HG03039 (cell line): ENCODE measurements around the gene UBA6.
"Not testable (repeated sequence)": the region's sequence is repeated elsewhere in the genome, so short reads cannot be mapped to it uniquely, and the experiment has no call there.

Experiments
- ATAC-seq: cut with Tn5 transposase; IDR thresholded peaks from one replicate; pipeline ENCODE4 v1.9.1; 2021; ENCODE audit warnings: mild to moderate bottlenecking, moderate library complexity; ENCODE audit not compliant: unreplicated experiment

The UBA6 gene

DNA sequence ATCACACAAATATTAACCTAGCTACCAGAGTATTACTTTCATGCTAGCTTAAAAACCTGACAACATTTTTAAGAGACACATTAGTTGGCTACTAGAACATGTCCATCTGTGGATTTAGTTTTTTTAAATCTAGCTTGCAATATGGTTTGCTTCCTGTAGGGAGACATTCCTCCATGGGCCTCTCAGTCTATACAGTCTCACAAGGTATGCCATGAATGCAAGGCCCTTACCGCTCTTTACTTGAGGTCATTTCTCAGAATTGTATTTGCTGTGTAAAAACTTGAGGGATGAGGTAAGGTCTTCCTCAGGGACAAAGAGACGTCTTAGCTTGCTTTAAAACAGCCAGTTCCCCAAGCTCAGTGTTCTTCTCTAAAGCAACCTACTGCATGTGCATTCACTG is 26.9 kb downstream of the UBA6 start:
- ATAC-seq = no peak

DNA sequence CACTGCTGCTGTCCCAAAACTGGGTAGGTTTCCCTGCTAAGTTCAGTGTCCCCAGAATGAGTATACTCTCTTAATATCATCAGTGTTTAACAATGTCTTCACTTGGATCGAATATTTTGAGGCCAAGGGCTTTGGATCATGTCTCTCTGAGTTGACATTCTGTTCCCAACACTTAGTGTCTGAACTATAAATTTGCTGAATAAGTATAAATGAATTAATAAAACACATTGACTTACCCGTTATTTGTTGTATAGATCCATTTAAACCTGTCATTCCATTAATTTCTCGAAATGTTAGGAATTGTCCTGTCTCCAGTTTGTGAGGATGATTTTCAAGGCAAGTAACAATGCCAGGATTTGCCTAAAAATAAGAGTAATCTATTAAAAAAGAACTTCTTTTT is 32.6 kb downstream of the UBA6 start:
- no peak for ATAC-seq

GRCh38 chr4:67660418-67660817 is 40.5 kb downstream of the UBA6 start:
- no peak for ATAC-seq

DNA sequence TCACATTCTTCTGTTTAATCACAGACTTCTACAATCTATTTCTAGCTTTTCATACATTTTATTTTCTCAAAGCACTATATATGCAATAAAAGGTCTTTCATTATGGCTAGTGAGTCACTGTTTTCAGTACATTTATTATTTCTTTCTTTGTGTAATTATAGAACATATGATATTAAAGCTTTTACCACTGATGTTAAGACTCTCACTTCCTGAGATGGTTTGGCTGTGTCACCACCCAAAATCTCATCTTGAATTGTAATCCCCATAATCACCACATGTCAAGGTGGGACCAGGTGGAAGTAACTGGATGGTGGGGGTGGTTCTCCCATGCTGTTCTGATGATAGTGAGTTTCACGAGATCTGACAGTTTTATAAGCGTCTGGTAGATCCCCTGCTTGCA is 41.9 kb downstream of the UBA6 start:
- ATAC-seq = no peak

- no peak for ATAC-seq
Measured at GRCh38 chr4:67658302-67658701, 42.7 kb downstream of the UBA6 start.

- no peak for ATAC-seq
Measured at GRCh38 chr4:67651536-67651935, 49.4 kb downstream of the UBA6 start.

- ATAC-seq = peak; percentile 53
Measured at GRCh38 chr4:67638136-67638535, 62.8 kb downstream of the UBA6 start.

DNA sequence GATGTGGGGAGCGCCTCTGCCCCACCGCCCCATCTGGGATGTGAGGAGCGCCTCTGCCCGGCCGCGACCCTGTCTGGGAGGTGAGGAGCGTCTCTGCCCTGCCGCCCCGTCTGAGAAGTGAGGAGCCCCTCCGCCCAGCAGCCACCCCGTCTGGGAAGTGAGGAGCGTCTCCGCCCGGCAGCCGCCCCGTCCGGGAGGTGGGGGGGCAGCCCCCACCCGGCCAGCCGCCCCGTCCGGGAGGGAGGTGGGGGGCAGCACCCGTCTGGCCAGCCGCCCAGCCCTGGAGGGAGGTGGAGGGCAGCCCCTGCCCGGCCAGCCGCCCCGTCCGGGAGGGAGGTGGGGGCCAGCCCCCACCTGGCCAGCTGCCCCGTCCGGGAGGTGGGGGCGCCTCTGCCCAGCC is 64.0 kb downstream of the UBA6 start:
- not testable (repeated sequence) for ATAC-seq

DNA sequence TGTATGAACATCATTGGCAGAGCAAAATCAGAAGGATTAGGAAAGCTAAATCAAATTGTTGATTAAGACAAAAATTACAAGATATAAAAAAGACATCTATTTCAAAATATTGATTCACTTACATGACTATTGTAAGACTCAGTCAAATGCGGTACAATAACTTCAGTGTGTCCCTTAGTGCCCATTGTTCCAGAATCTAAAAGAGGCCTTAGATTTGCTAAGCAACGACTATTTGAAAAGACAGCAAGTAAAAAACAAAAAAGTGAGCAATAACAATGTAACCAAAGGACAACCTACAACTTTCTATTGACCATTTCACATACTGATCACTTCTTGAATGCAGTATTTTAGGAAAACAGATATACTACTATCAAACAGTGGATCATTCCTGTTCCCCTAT is 65.6 kb downstream of the UBA6 start:
- no peak for ATAC-seq

DNA sequence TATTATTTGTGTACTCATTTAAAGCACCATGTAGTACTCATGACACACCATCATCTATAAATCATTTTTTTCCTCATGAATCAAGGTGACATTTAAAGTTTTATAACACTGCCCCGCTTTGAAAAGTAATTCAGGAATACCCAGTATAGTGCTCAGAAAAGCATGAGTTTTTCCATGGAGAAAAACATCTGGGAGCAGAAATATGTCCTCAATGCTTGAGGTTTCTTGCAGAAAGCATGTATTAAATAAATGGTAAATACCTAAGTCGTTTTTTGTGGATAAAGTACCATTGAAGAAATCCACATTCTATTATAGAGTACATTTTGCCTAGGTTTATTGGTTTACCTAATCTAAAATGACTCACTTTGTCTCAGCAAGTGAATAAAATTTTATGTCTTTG is 66.2 kb downstream of the UBA6 start:
- ATAC-seq = no peak

DNA sequence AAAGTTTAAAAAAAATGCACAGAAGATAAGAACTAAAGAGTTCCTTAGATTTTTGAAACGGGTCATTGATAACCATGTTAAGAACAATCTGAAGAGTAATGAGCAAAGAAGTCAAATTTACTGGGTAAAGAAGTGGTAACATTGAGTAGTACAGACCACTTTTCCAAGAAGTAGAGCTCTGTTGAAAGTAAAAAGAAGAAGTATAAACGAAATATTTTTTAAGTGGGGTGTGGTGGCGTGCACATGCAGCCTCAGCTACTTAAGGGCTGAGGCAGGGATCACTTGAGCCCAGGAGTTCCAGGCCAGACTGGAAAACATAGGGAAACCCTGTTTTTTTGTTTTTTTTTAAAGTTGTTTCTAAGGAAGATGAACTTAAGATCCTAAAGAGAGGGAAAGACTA is 68.5 kb downstream of the UBA6 start:
- ATAC-seq = no peak

DNA sequence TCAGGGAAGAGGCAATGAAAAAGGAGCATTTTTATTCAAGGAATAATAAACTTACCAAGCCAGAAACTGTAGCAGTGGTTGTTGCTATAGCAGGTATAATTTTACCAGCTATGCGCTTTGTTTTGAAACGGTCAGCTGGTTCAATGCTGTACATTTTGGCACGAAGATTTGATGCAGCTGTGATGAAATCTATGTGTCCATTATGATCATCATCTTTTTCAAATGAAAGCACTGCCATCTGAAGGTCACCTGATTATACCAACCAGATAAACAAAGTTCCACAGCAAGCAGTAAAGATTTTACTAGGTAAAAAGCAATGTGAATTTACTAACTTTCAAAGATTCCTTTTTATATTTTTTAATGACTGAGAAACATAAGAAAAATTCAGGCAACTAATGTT is 76.0 kb downstream of the UBA6 start:
- no peak for ATAC-seq

DNA sequence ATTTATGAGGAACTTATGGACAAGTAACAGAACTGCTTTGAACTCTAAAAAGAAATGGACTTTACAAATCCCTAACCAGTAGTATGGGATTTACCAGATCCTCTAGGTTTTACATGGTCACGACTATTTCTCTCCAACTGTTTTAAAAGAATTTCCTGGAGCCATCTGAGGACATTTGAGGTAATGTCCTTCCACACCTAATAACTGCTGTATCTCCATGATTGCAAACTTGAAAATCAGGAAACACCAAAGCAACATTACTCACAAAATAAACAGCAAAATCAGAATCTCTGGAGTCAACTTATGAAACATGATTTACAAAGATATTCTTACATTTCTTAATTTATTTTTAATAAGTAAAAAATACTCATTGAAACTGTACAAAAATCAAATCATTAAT is 84.5 kb downstream of the UBA6 start:
- no peak for ATAC-seq

DNA sequence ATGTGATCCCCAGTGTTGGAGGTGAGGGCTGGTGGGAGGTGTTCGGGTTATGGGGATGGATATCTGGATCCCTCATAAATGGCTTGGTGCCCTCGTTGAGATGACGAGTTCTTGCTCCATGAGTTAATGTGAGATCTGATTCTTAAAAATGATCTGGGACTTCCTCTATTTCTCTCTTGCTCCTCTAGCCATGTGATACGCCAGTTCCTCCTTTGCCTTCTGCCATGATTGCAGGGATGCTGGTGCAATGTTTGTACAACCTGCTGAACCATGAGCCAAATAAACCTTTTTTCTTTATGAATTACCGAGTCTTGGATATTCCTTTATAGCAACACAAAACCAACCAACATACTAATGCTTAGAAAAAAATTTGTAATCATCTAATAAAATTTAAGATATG is 85.8 kb downstream of the UBA6 start:
- ATAC-seq = no peak

DNA sequence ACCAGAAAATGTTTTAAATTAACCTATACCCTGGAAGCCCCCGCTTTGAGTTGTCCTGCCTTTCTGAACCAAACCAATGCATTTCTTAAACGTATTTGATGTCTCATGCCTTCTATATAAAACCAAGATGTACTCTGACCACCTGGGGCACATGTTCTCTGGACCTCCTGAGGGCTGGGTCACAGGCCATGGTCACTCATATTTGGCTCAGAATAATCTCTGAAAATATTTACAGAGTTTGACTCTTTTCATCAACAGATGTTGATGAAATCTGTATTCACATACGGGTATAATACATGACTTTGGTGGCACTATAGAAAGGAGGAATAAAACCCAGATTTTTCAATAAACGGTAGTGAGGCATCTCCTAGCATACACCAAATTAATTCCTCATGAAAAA is 86.8 kb downstream of the UBA6 start:
- no peak for ATAC-seq

DNA sequence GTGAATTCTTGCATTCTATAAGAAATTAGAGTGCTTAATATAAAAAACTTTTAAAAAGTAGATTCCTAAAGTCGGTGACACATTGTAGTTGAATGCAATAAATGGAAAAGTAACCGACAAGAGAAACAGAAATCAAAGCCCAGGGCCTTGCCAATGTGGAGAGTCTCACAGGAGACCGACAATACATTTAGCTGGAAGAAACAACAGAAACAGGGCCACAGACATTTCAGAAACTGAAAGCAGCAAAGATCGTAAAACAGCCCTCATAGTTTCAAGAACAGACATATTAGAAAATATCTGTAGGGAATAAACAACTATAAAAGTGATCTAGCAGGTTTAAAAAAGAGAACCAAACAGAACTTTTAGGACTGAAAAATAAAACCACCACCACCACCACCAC is 92.9 kb downstream of the UBA6 start:
- no peak for ATAC-seq

GRCh38 chr4:67604749-67605148 is 96.2 kb downstream of the UBA6 start:
- no peak for ATAC-seq

DNA sequence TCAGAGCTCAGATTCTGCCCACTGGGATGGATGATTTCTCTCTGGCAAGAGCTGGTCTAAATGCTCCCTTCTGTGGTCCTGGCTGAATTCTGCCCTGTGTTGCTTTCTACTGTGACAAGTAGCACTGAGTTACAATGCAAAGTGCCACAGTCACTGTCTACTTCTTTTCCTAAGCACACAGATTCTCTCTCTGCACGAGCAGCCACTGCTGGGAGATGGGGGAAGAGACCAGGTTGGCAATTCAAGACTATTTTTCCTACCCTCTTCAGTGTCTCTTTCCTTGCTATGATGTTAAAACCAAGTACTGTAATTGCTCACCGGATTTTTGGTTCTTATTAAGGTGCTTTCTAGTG is 97.0 kb downstream of the UBA6 start:
- ATAC-seq = no peak

DNA sequence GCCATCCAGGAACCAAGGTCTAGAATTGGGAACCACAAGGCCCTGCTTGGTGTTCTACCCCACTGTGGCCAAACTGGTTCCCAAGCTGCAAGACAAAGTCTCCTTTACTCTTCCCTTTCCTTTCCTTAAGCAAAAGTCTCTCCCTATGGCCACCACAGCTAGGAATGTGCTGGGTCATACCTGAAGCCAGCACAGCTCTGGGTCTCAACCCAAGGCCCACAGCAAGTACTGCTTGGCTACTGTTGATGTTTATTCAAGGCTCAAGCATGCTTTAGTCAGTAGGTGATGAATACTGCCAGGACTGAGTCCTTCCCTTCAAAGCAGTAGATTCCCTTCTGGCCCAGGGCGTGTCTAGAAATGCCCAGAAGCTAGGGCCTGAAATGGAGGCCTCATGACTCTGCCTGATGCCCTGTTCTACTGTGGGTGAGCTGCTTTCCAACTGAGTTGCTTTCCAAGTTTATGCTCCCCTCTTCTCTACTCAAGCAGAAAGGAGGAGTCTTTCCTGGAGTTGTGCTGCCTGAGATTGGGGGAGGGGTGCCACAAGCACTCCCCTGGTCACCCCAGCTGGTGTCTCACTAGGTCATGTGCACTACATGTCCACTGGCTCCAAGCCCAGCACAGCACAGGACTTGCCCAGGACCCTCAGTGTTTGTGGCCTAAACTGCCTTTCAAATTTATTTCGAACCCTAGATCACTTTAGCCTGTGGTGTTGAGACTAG is 97.5 kb downstream of the UBA6 start:
- ATAC-seq = no peak

DNA sequence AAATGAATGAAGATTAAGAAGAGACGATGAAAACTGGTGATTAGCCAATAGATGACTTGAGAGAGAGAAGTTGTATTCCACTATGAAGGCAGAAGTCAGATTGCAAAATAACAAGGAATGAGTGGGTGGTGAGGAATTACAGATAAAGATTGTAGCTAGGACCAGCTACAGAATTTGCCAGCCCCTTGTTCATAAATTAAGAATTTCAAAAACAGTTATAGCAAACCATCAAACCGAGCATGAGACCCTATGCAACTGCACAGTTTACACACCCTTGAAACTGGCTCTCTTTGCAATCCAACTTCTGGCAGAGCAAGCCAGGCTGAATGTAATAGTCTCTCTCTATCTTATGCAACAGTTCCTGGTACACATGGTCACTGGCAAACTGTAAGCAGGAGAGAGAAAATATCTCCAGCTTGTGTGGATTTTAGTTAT is 107.2 kb downstream of the UBA6 start:
- ATAC-seq = no peak

- ATAC-seq = no peak
Measured at GRCh38 chr4:67587156-67587555, 113.8 kb downstream of the UBA6 start.

- ATAC-seq = no peak
Measured at GRCh38 chr4:67584496-67584895, 116.5 kb downstream of the UBA6 start.

DNA sequence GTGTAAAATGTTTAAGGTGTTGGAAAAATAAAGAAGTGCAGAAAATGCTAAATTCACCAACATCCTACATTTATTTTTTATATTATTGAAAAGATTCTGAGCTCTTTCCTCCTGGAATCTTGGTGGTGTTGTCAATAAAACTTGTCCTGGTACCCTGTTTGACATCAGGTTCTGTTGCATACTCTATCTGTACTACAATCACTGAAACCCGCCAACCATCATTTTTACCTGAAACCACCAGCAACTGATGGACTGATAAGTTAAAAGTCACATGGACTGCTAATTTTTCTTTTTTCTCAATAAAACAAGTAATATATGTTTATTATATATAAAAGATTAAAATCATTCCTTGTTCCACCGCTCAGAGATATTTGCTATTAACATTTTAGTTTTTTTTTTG is 119.0 kb downstream of the UBA6 start:
- ATAC-seq = no peak
